Ovary (tissue), 3 donors: ENCODE data around the gene TMEM72.

Source experiments
- POLR2A ChIP-seq: fragments of 450-650 bp; IDR thresholded peaks from one replicate; pipeline ENCODE4 v1.6.1; 2017; ENCODE audit warnings: antibody characterized with exemption, mild to moderate bottlenecking, moderate library complexity
- TF ChIP-seq, protein P1 (sequence below), 3 donors: fragments of 450-650 bp in 2 of 3; fragments of 200-600 bp in 1 of 3; IDR thresholded peaks; one replicate each; pipeline versions ENCODE4 v1.5.1 to v1.8.0; 2016 to 2022; ENCODE audit warnings: antibody characterized with exemption in 3 of 3, mild to moderate bottlenecking in 1 of 3
- donor health status: DM: no; HTN: no; CAD: no.

DNA sequence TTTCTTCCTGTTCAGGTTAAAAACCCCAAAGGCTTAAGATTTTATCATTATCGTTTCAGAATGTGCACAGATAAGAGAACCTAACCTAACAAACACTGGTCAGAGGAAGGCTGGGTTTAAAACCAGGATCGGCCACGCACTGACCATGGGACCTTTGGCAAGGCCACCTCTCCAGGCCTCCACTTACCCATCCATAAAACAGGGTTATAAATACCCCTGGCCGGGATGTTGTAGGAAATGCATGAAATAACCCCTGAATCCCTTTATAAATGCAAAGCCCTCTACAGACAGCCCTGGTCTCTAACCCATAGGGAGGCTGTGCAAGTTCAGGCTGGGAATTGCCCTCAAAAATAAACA is 67.1 kb downstream of the TMEM72 start:
- no peak for TF ChIP-seq POLR2A
- TF ChIP-seq, protein P1, sequence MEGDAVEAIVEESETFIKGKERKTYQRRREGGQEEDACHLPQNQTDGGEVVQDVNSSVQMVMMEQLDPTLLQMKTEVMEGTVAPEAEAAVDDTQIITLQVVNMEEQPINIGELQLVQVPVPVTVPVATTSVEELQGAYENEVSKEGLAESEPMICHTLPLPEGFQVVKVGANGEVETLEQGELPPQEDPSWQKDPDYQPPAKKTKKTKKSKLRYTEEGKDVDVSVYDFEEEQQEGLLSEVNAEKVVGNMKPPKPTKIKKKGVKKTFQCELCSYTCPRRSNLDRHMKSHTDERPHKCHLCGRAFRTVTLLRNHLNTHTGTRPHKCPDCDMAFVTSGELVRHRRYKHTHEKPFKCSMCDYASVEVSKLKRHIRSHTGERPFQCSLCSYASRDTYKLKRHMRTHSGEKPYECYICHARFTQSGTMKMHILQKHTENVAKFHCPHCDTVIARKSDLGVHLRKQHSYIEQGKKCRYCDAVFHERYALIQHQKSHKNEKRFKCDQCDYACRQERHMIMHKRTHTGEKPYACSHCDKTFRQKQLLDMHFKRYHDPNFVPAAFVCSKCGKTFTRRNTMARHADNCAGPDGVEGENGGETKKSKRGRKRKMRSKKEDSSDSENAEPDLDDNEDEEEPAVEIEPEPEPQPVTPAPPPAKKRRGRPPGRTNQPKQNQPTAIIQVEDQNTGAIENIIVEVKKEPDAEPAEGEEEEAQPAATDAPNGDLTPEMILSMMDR (IDR thresholded peaks at IDR 0.05) = no peak
